ENCODE measurements around the gene SLC10A1.
A peak's percentile ranks its signal among the peaks of the same experiment; 100 is the strongest.

Gene SLC10A1

DNA sequence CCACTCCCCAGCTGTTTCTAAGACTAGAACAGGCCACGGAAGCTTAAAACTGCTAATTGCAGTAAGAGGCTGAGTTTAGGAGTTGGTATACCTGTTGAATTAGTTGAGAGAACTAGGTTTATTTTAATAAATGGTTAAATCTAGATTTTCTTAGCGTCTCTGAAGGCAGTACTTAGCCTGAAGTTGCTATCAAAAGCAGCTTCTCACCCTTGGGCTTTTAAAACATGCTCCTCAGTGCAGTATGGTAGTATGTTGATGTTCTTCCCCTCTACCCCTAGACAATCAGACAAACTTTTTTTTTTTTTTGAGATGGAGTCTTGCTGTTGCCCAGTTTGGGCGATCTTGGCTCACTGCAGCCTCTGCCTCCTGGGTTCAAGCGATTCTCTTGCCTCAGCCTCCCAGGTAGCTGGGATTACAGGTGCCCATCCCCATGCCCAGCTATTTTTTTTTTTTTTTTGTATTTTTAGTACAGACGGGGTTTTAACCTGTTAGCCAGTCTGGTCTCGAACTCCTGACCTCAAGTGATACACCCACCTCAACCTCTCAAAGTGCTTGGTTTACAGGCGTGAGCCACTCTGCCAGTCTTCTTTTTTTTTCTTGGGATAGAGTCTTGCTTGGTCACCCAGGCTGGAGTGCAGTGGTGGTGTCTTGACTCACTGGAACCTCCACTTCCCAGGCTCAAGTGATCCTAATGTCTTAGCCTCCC, 23.3 kb downstream of the SLC10A1 start:
- TF ChIP-seq, protein P1, sequence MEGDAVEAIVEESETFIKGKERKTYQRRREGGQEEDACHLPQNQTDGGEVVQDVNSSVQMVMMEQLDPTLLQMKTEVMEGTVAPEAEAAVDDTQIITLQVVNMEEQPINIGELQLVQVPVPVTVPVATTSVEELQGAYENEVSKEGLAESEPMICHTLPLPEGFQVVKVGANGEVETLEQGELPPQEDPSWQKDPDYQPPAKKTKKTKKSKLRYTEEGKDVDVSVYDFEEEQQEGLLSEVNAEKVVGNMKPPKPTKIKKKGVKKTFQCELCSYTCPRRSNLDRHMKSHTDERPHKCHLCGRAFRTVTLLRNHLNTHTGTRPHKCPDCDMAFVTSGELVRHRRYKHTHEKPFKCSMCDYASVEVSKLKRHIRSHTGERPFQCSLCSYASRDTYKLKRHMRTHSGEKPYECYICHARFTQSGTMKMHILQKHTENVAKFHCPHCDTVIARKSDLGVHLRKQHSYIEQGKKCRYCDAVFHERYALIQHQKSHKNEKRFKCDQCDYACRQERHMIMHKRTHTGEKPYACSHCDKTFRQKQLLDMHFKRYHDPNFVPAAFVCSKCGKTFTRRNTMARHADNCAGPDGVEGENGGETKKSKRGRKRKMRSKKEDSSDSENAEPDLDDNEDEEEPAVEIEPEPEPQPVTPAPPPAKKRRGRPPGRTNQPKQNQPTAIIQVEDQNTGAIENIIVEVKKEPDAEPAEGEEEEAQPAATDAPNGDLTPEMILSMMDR (IDR thresholded peaks at IDR 0.05; ENCODE audit: insufficient read depth, low read depth, low read length, missing control alignments), result no peak
- no peak overlapping the region for H3K4me3 ChIP-seq (ENCODE audit: low read depth, low read length)

DNA sequence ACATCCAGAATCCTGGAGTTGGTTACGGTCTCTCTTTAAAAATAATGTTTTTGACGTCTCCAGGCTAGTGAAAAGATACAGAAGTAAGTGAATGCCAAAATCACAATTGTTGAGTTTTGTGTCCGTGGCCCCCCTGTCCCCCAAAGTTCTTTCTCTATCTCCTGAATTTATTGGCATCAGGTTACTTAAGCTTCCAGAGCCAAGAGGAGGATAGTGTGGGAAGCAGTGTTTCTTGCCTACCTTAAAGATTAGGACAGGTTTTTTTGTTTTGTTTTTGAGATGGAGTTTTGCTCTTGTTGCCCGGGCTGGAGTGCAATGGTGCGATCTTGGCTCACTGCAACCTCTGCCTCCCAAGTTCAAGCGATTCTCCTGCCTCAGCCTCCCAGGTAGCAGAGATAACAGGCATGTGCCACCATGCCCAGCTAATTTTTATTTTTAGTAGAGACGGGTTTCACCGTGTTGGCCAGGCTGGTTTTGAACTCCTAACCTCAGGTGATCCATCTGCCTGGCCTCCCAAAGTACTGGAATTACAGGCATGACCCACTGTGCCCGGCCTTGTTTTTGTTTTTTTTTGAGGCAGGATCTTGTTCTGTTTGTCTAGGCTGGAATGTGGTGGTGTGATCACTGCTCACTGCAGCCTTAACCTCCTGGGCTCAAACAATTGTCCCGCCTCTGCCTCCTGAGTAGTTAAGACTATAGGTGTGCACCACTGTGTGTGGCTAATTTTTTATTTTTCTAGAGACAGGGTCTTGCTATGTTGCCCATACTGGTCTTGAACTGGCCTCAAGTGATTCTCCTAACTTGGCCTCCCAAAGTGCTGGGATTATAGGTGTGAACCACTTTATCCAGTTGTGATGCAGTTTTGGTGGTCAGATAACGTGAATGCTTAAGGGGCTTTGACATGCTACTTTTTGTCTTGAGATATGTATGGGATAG, 24.7 kb downstream of the SLC10A1 start:
- DNase-seq (ENCODE audit: low read depth), result no peak
- TF ChIP-seq, protein P1 (IDR thresholded peaks at IDR 0.05; ENCODE audit: insufficient read depth, low read depth, low read length, missing control alignments), result no peak
- H3K4me3 ChIP-seq (ENCODE audit: low read depth, low read length), result no peak overlapping the region

More for the DNA sequence above, 23.3 kb downstream of the SLC10A1 start:
- DNase-seq (ENCODE audit: low read depth), result no peak

DNA sequence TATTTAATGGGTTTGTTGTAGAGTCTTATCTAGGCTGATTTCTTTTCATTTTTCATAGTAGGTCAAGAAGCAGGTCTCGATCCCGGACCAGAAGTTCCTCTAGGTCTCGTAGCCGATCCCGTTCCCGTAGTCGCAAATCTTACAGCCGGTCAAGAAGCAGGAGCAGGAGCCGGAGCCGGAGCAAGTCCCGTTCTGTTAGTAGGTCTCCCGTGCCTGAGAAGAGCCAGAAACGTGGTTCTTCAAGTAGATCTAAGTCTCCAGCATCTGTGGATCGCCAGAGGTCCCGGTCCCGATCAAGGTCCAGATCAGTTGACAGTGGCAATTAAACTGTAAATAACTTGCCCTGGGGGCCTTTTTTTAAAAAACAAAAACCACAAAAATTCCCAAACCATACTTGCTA, 25.9 kb downstream of the SLC10A1 start:
- DNase-seq (ENCODE audit: low read depth), result no peak
- H3K4me3 ChIP-seq (ENCODE audit: low read depth, low read length), result no peak overlapping the region
- TF ChIP-seq, protein P1 (IDR thresholded peaks at IDR 0.05; ENCODE audit: insufficient read depth, low read depth, low read length, missing control alignments), result no peak

DNA sequence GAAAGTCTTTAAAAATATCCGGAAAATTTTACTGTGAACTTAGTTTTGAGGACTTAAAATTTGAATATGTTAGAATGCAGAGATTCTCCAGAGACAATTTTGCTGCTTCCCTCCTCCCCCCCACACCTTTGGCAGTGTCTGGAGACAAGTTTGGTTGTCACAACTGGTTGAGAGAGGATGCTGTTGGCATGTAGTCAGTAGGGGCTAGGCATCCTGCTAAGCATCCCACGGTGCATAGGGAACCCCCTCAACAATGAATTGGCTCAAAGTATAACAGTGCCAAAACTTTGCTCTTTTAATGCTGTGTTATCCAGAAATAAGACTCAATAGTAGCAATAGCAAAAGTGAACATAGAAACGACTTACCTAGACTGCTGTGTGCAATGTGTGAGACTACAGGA, 26.5 kb downstream of the SLC10A1 start:
- TF ChIP-seq, protein P1 (IDR thresholded peaks at IDR 0.05; ENCODE audit: insufficient read depth, low read depth, low read length, missing control alignments), result no peak
- H3K4me3 ChIP-seq (ENCODE audit: low read depth, low read length), result no peak overlapping the region
- DNase-seq (ENCODE audit: low read depth), result no peak

DNA sequence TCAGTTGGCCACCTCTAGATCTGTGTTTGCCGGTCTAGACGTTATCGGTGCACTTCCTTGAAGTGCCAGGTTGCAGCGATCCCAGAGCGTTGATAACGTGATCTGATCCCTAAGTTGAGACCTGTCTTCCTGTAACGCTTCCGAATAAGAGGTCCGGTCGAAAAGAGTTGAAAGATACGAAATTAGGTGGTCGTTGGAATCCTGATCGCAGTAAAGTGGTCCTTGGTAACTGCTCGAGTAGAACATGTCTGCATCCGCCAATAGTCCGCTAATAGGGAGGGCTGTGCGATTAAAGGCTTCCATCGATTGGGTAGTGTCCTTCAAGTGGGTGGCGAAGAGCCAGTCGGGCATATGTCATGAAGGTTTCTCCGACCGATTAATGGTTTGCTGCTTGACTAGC, 27.4 kb downstream of the SLC10A1 start:
- H3K4me3 ChIP-seq (ENCODE audit: low read depth, low read length), result no peak overlapping the region
- TF ChIP-seq, protein P1 (IDR thresholded peaks at IDR 0.05; ENCODE audit: insufficient read depth, low read depth, low read length, missing control alignments), result no peak
- DNase-seq (ENCODE audit: low read depth), result no peak

DNA sequence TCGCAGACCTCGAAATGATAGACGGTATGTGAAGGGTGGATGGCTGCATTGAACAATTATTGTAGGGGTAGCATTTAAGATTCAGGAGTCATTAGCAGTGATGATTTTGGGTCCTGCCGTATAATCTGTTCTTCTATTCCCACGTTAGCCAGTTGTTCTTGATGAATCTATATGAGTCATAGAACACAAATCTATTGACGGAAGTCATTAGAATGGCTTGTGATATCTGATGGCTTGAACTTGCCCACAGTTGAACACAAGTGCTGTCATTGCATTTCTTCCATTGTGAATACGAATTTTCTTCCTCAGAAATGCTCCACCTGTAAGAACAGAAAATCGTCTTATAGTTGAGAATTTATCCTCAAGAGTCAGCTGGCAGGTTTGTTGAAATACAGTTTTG, 28.2 kb downstream of the SLC10A1 start:
- peak overlapping the region; percentile 89; the same call in 1 of the 2 replicates for H3K4me3 ChIP-seq (ENCODE audit: low read depth, low read length)
- DNase-seq (ENCODE audit: low read depth), result no peak
- TF ChIP-seq, protein P1 (IDR thresholded peaks at IDR 0.05; ENCODE audit: insufficient read depth, low read depth, low read length, missing control alignments), result no peak
